IMR-90 (cell line): ENCODE measurements around the gene OPCML. TPM values are rescaled to one million over a fixed set of nuclear protein-coding genes. Genes with fewer than 3 reads are reported as not detected.

Experiments
- ATAC-seq: fragments of 200-7000 bp; cut with Tn5 transposase; 2 replicates; pipeline ENCODE4 v1.9.1; 2020; ENCODE audit warnings: low read depth, mild to moderate bottlenecking, moderate library complexity
- BruUV-seq: library from RNA; stranded (reverse); fragments of 400-500 nt; replicated peaks from 2 replicates; lab custom pipeline; 2021; lab: Mats Ljungman, UMichigan
- CTCF ChIA-PET: fragments of 300-600 bp; formaldehyde crosslinking; extraction: SDS; loops from one replicate; lab custom pipeline; 2021; ENCODE audit warnings: antibody characterized with exemption; lab: Yijun Ruan, JAX
- POLR2A ChIA-PET: fragments of 300-600 bp; sonication (Branson Sonifier 250); formaldehyde crosslinking; loops from one replicate; lab custom pipeline; 2022; ENCODE audit warnings: antibody characterized with exemption; ENCODE audit not compliant: unreplicated experiment; lab: Charles Lee
- DNase-seq: peaks from one replicate; pipeline ENCODE4 v3.0.0; 2013
- H2AFZ ChIP-seq: replicated peaks from 2 replicates; pipeline ENCODE3; 2013; ENCODE audit warnings: low read length, mild to moderate bottlenecking; ENCODE audit not compliant: poor library complexity
- H2AK5ac ChIP-seq: 2 replicates; pipeline ENCODE4 v1.6.1; 2013; ENCODE audit warnings: low read depth, low read length, inconsistent platforms
- H2AK9ac ChIP-seq: replicated peaks from 2 replicates; pipeline ENCODE3; 2013; ENCODE audit warnings: mild to moderate bottlenecking, low read depth, low read length, moderate library complexity; ENCODE audit not compliant: poor library complexity
- H2BK120ac ChIP-seq: 2 replicates; pipeline ENCODE4 v1.6.1; 2013; ENCODE audit warnings: low read depth, low read length, inconsistent platforms
- H2BK15ac ChIP-seq: 3 replicates; pipeline ENCODE4 v1.6.1; 2013; ENCODE audit warnings: low read depth, low read length, inconsistent platforms
- H2BK20ac ChIP-seq: 2 replicates; pipeline ENCODE4 v1.6.1; 2013; ENCODE audit warnings: low read depth, mild to moderate bottlenecking, inconsistent platforms, low read length, moderate library complexity
- H2BK5ac ChIP-seq: 2 replicates; pipeline ENCODE4 v1.6.1; 2013; ENCODE audit warnings: mild to moderate bottlenecking, low read depth, low read length, inconsistent platforms; ENCODE audit not compliant: poor library complexity, severe bottlenecking
- H3K14ac ChIP-seq: replicated peaks from 2 replicates; pipeline ENCODE4 v1.6.1; 2013; ENCODE audit warnings: low read depth, low read length, inconsistent platforms
- H3K18ac ChIP-seq: 2 replicates; pipeline ENCODE4 v1.6.1; 2013; ENCODE audit warnings: low read depth, low read length, control low read depth
- H3K23ac ChIP-seq: 2 replicates; pipeline ENCODE4 v1.6.1; 2013; ENCODE audit warnings: low read depth, low read length, inconsistent platforms
- H3K27ac ChIP-seq: 2 replicates; pipeline ENCODE4 v1.5.1; 2013; ENCODE audit warnings: mild to moderate bottlenecking, control low read depth, low read length; ENCODE audit not compliant: insufficient read depth
- H3K27me3 ChIP-seq: 2 replicates; pipeline ENCODE4 v1.6.1; 2013; ENCODE audit warnings: low read length; ENCODE audit not compliant: control insufficient read depth, insufficient read depth
- H3K36me3 ChIP-seq: 2 replicates; pipeline ENCODE4 v1.6.1; 2013; ENCODE audit warnings: low read length, mixed read lengths; ENCODE audit not compliant: control insufficient read depth, insufficient read depth
- H3K4ac ChIP-seq: 2 replicates; pipeline ENCODE4 v1.6.1; 2013; ENCODE audit warnings: low read depth, low read length, inconsistent platforms
- H3K4me1 ChIP-seq: 2 replicates; pipeline ENCODE4 v1.6.1; 2013; ENCODE audit warnings: low read length, mixed read lengths; ENCODE audit not compliant: control insufficient read depth, insufficient read depth
- H3K4me2 ChIP-seq: 2 replicates; pipeline ENCODE4 v1.6.1; 2013; ENCODE audit warnings: low read depth, mild to moderate bottlenecking, control low read depth, low read length, moderate library complexity
- H3K4me3 ChIP-seq: 2 replicates; pipeline ENCODE4 v1.5.1; 2013; ENCODE audit warnings: low read depth, mild to moderate bottlenecking, control low read depth, low read length, moderate library complexity; ENCODE audit not compliant: insufficient read depth
- H3K56ac ChIP-seq: 2 replicates; pipeline ENCODE4 v1.6.1; 2013; ENCODE audit warnings: low read length, inconsistent platforms; ENCODE audit not compliant: insufficient read depth; ENCODE audit errors: extremely low read depth
- H3K79me1 ChIP-seq, 2 experiments: 2 replicates each; pipeline ENCODE4 v1.6.1; 2013; ENCODE audit warnings: low read length in 2 of 2, inconsistent platforms in 1 of 2, low read depth in 1 of 2
- H3K9ac ChIP-seq: 2 replicates; pipeline ENCODE4 v1.6.1; 2013; ENCODE audit warnings: low read depth, low read length, control low read depth
- H3K9me1 ChIP-seq: 2 replicates; pipeline ENCODE4 v1.6.1; 2013; ENCODE audit warnings: low read length, inconsistent platforms; ENCODE audit not compliant: insufficient read depth
- H3K9me3 ChIP-seq: 2 replicates; pipeline ENCODE4 v1.6.1; 2013; ENCODE audit warnings: low read length; ENCODE audit not compliant: control insufficient read depth, insufficient read depth
- H4K20me1 ChIP-seq: 2 replicates; pipeline ENCODE4 v1.6.1; 2013; ENCODE audit warnings: low read length, inconsistent platforms; ENCODE audit not compliant: insufficient read depth
- H4K5ac ChIP-seq: 2 replicates; pipeline ENCODE4 v1.6.1; 2013; ENCODE audit warnings: mild to moderate bottlenecking, low read depth, low read length, control low read depth
- H4K8ac ChIP-seq, 2 experiments: 2 replicates each; pipeline ENCODE4 v1.6.1; 2013; ENCODE audit warnings: low read depth in 2 of 2, low read length in 2 of 2, control low read depth in 1 of 2, inconsistent platforms in 1 of 2
- H4K91ac ChIP-seq: 2 replicates; pipeline ENCODE4 v1.6.1; 2013; ENCODE audit warnings: low read depth, low read length, inconsistent platforms; ENCODE audit not compliant: insufficient read depth
- BHLHE40 ChIP-seq: fragments of 150-350 bp; IDR thresholded peaks from 2 replicates; pipeline ENCODE4 v1.6.1; 2016; ENCODE audit warnings: mild to moderate bottlenecking, low read depth, low read length
- CEBPB ChIP-seq: IDR thresholded peaks from 2 replicates; pipeline ENCODE4 v1.6.1; 2012; ENCODE audit warnings: low read depth, low read length, improper control_type of control experiment
- CHD1 ChIP-seq: IDR thresholded peaks from 2 replicates; pipeline ENCODE4 v1.6.1; 2012; ENCODE audit warnings: low read depth, low read length, improper control_type of control experiment
- CTCF ChIP-seq: conservative IDR thresholded peaks from 2 replicates; pipeline ENCODE4 v1.5.1; 2012; ENCODE audit warnings: mild to moderate bottlenecking, low read depth, low read length, improper control_type of control experiment
- ELK1 ChIP-seq: fragments of 150-350 bp; IDR thresholded peaks from 2 replicates; pipeline ENCODE4 v1.6.1; 2016; ENCODE audit warnings: low read depth, mild to moderate bottlenecking, low read length, moderate library complexity, borderline replicate concordance
- FOS ChIP-seq: fragments of 150-350 bp; IDR thresholded peaks from 2 replicates; pipeline ENCODE4 v1.6.1; 2016; ENCODE audit warnings: low read depth, low read length
- MAFK ChIP-seq: IDR thresholded peaks from 2 replicates; pipeline ENCODE4 v1.6.1; 2012; ENCODE audit warnings: low read depth, low read length, improper control_type of control experiment
- MAZ ChIP-seq: IDR thresholded peaks from 2 replicates; pipeline ENCODE4 v1.6.1; 2012; ENCODE audit warnings: low read depth, mild to moderate bottlenecking, low read length, improper control_type of control experiment, moderate library complexity, borderline replicate concordance
- MXI1 ChIP-seq: IDR thresholded peaks from 2 replicates; pipeline ENCODE4 v1.6.1; 2012; ENCODE audit warnings: low read depth, mild to moderate bottlenecking, low read length, moderate library complexity, borderline replicate concordance
- NFE2L2 ChIP-seq: fragments of 150-350 bp; IDR thresholded peaks from 2 replicates; pipeline ENCODE4 v1.6.1; 2016; ENCODE audit warnings: low read depth, mild to moderate bottlenecking, low read length
- POLR2A ChIP-seq: IDR thresholded peaks from 2 replicates; pipeline ENCODE4 v1.6.1; 2012; ENCODE audit warnings: mild to moderate bottlenecking, low read depth, low read length
- RAD21 ChIP-seq: IDR thresholded peaks from 2 replicates; pipeline ENCODE4 v1.6.1; 2012; ENCODE audit warnings: low read length, improper control_type of control experiment
- RCOR1 ChIP-seq: IDR thresholded peaks from 2 replicates; pipeline ENCODE4 v1.6.1; 2012; ENCODE audit warnings: mild to moderate bottlenecking, low read length, improper control_type of control experiment; ENCODE audit not compliant: insufficient replicate concordance
- RFX5 ChIP-seq: IDR thresholded peaks from 2 replicates; pipeline ENCODE4 v1.8.0; 2012; ENCODE audit warnings: low read depth, mild to moderate bottlenecking, low read length, moderate library complexity
- SMC3 ChIP-seq: fragments of 150-350 bp; IDR thresholded peaks from 2 replicates; pipeline ENCODE4 v1.6.1; 2016; ENCODE audit warnings: low read depth, mild to moderate bottlenecking, antibody characterized with exemption, low read length, moderate library complexity
- USF2 ChIP-seq: fragments of 150-350 bp; IDR thresholded peaks from 2 replicates; pipeline ENCODE4 v1.6.1; 2017; ENCODE audit warnings: mild to moderate bottlenecking, antibody characterized with exemption, low read length, low read depth
- WGBS, 2 experiments: methylation state at CpG; one replicate each; pipeline versions ENCODE4 v1.1.5 to v1.1.7; 2013; ENCODE audit warnings: missing lambda C conversion rate in 2 of 2; ENCODE audit not compliant: insufficient read length in 1 of 2; ENCODE audit errors: extremely low coverage in 2 of 2; 5-methylcytosine and 5-hydroxymethylcytosine counted together
- dilution Hi-C: fragments of 300-500 bp; cut with HindIII; formaldehyde crosslinking; loops from one replicate; pipeline ENCODE4 v1.14.3; 2018; ENCODE audit warnings: low sequenced_read_pairs; ENCODE audit not compliant: unreplicated experiment
- in situ Hi-C: fragments of 300-500 bp; cut with MboI; formaldehyde crosslinking; loops from 3 replicates; pipeline ENCODE4 v1.14.3; 2019; ENCODE audit warnings: low sequenced_read_pairs, inconsistent platforms, mixed read lengths
- intact Hi-C: fragments of 100-400 bp; cut with micrococcal nuclease; formaldehyde crosslinking; loops from 2 replicates; pipeline ENCODE4 v1.10.0; 2022
- polyA plus RNA-seq, 3 experiments: library from polyadenylated mRNA; depleted of rRNA; stranded (reverse); fragments of >200 nt; gene quantifications; 2 replicates each; pipeline ENCODE4 v1.2.3, GENCODE V29; 2012; ENCODE audit warnings: low replicate concordance in 1 of 3
- total RNA-seq: library from RNA; depleted of rRNA; stranded (reverse); fragments of >200 nt; gene quantifications from 2 replicates; pipeline ENCODE4 v1.2.3, GENCODE V29; 2012

The OPCML gene
- total and polyA plus RNA-seq, 2 of the 4 experiments (the other 2 are of a cell fraction), result under 0.01 to 2.6 TPM

GRCh38 chr11:132961453-132961852 is 570.8 kb downstream of the OPCML start:
- Histone ChIP-seq H3K14ac (no peak overlapping the region), H3K27ac (no peak overlapping the region), H3K23ac (no peak overlapping the region), H2BK120ac (no peak overlapping the region), H3K9me1 (no peaks in the 10 kb centered on the region), H2AK5ac (no peak overlapping the region), H3K27me3 (peaks cover 1% of the 10 kb centered on the region; the same call in 1 of the 2 replicates), H4K91ac (no peak overlapping the region), H3K4me1 (no peaks in the 10 kb centered on the region), H3K9ac (no peak overlapping the region), H3K9me3 (no peaks in the 10 kb centered on the region), H3K4me2 (no peak overlapping the region), H3K79me1 (no peaks in the 10 kb centered on the region), H2AK9ac (no peak overlapping the region), H2BK5ac (no peak overlapping the region), H3K56ac (no peak overlapping the region), H4K20me1 (no peaks in the 10 kb centered on the region), H4K8ac (no peak overlapping the region), H2AFZ (no peak overlapping the region), H3K4me3 (no peak overlapping the region), H3K18ac (no peak overlapping the region), H2BK20ac (no peak overlapping the region), H3K4ac (no peak overlapping the region), H3K36me3 (no peaks in the 10 kb centered on the region), H4K5ac (no peak overlapping the region), H2BK15ac (no peak overlapping the region)
- ATAC-seq (no peak), DNase-seq (no peak)
- CTCF ChIA-PET, result no interaction called here
- TF ChIP-seq BHLHE40 (no peak), RAD21 (no peak), MAZ (no peak), CEBPB (no peak), USF2 (no peak), MXI1 (no peak), SMC3 (no peak), RFX5 (no peak), FOS (no peak), CTCF (no peak), NFE2L2 (no peak), RCOR1 (no peak), MAFK (no peak), CHD1 (no peak), POLR2A (no peak), ELK1 (no peak)
- intact Hi-C loops, result no loop called here
- WGBS, 2 experiments, result 38% methylated on average over 1 of the region's 5 CpGs; no CpG with 5 or more reads in 1 of the 2 experiments
- POLR2A ChIA-PET, result no interaction called here
- in situ Hi-C loops, result no loop called here
- dilution Hi-C loops, result no loop called here
- no TSS peak for BruUV-seq
